IMR-90 (cell line): Measurements from ENCODE around the gene HYAL1. TPM values are rescaled to one million over a fixed set of nuclear protein-coding genes. Genes with fewer than 3 reads are reported as not detected.

Experiments
- ATAC-seq: fragments of 200-7000 bp; cut with Tn5 transposase; 2 replicates; pipeline ENCODE4 v1.9.1; 2020; ENCODE audit warnings: low read depth, mild to moderate bottlenecking, moderate library complexity
- BruUV-seq: library from RNA; stranded (reverse); fragments of 400-500 nt; replicated peaks from 2 replicates; lab custom pipeline; 2021; lab: Mats Ljungman, UMichigan
- CTCF ChIA-PET: fragments of 300-600 bp; formaldehyde crosslinking; extraction: SDS; loops from one replicate; lab custom pipeline; 2021; ENCODE audit warnings: antibody characterized with exemption; lab: Yijun Ruan, JAX
- POLR2A ChIA-PET: fragments of 300-600 bp; sonication (Branson Sonifier 250); formaldehyde crosslinking; loops from one replicate; lab custom pipeline; 2022; ENCODE audit warnings: antibody characterized with exemption; ENCODE audit not compliant: unreplicated experiment; lab: Charles Lee
- DNase-seq: peaks from one replicate; pipeline ENCODE4 v3.0.0; 2013
- H2AFZ ChIP-seq: replicated peaks from 2 replicates; pipeline ENCODE3; 2013; ENCODE audit warnings: low read length, mild to moderate bottlenecking; ENCODE audit not compliant: poor library complexity
- H2AK5ac ChIP-seq: 2 replicates; pipeline ENCODE4 v1.6.1; 2013; ENCODE audit warnings: low read depth, low read length, inconsistent platforms
- H2AK9ac ChIP-seq: replicated peaks from 2 replicates; pipeline ENCODE3; 2013; ENCODE audit warnings: mild to moderate bottlenecking, low read depth, low read length, moderate library complexity; ENCODE audit not compliant: poor library complexity
- H2BK120ac ChIP-seq: 2 replicates; pipeline ENCODE4 v1.6.1; 2013; ENCODE audit warnings: low read depth, low read length, inconsistent platforms
- H2BK15ac ChIP-seq: 3 replicates; pipeline ENCODE4 v1.6.1; 2013; ENCODE audit warnings: low read depth, low read length, inconsistent platforms
- H2BK20ac ChIP-seq: 2 replicates; pipeline ENCODE4 v1.6.1; 2013; ENCODE audit warnings: low read depth, mild to moderate bottlenecking, inconsistent platforms, low read length, moderate library complexity
- H2BK5ac ChIP-seq: 2 replicates; pipeline ENCODE4 v1.6.1; 2013; ENCODE audit warnings: mild to moderate bottlenecking, low read depth, low read length, inconsistent platforms; ENCODE audit not compliant: poor library complexity, severe bottlenecking
- H3K14ac ChIP-seq: replicated peaks from 2 replicates; pipeline ENCODE4 v1.6.1; 2013; ENCODE audit warnings: low read depth, low read length, inconsistent platforms
- H3K18ac ChIP-seq: 2 replicates; pipeline ENCODE4 v1.6.1; 2013; ENCODE audit warnings: low read depth, low read length, control low read depth
- H3K23ac ChIP-seq: 2 replicates; pipeline ENCODE4 v1.6.1; 2013; ENCODE audit warnings: low read depth, low read length, inconsistent platforms
- H3K27ac ChIP-seq: 2 replicates; pipeline ENCODE4 v1.5.1; 2013; ENCODE audit warnings: mild to moderate bottlenecking, control low read depth, low read length; ENCODE audit not compliant: insufficient read depth
- H3K27me3 ChIP-seq: 2 replicates; pipeline ENCODE4 v1.6.1; 2013; ENCODE audit warnings: low read length; ENCODE audit not compliant: control insufficient read depth, insufficient read depth
- H3K36me3 ChIP-seq: 2 replicates; pipeline ENCODE4 v1.6.1; 2013; ENCODE audit warnings: low read length, mixed read lengths; ENCODE audit not compliant: control insufficient read depth, insufficient read depth
- H3K4ac ChIP-seq: 2 replicates; pipeline ENCODE4 v1.6.1; 2013; ENCODE audit warnings: low read depth, low read length, inconsistent platforms
- H3K4me1 ChIP-seq: 2 replicates; pipeline ENCODE4 v1.6.1; 2013; ENCODE audit warnings: low read length, mixed read lengths; ENCODE audit not compliant: control insufficient read depth, insufficient read depth
- H3K4me2 ChIP-seq: 2 replicates; pipeline ENCODE4 v1.6.1; 2013; ENCODE audit warnings: low read depth, mild to moderate bottlenecking, control low read depth, low read length, moderate library complexity
- H3K4me3 ChIP-seq: 2 replicates; pipeline ENCODE4 v1.5.1; 2013; ENCODE audit warnings: low read depth, mild to moderate bottlenecking, control low read depth, low read length, moderate library complexity; ENCODE audit not compliant: insufficient read depth
- H3K56ac ChIP-seq: 2 replicates; pipeline ENCODE4 v1.6.1; 2013; ENCODE audit warnings: low read length, inconsistent platforms; ENCODE audit not compliant: insufficient read depth; ENCODE audit errors: extremely low read depth
- H3K79me1 ChIP-seq, 2 experiments: 2 replicates each; pipeline ENCODE4 v1.6.1; 2013; ENCODE audit warnings: low read length in 2 of 2, inconsistent platforms in 1 of 2, low read depth in 1 of 2
- H3K9ac ChIP-seq: 2 replicates; pipeline ENCODE4 v1.6.1; 2013; ENCODE audit warnings: low read depth, low read length, control low read depth
- H3K9me1 ChIP-seq: 2 replicates; pipeline ENCODE4 v1.6.1; 2013; ENCODE audit warnings: low read length, inconsistent platforms; ENCODE audit not compliant: insufficient read depth
- H3K9me3 ChIP-seq: 2 replicates; pipeline ENCODE4 v1.6.1; 2013; ENCODE audit warnings: low read length; ENCODE audit not compliant: control insufficient read depth, insufficient read depth
- H4K20me1 ChIP-seq: 2 replicates; pipeline ENCODE4 v1.6.1; 2013; ENCODE audit warnings: low read length, inconsistent platforms; ENCODE audit not compliant: insufficient read depth
- H4K5ac ChIP-seq: 2 replicates; pipeline ENCODE4 v1.6.1; 2013; ENCODE audit warnings: mild to moderate bottlenecking, low read depth, low read length, control low read depth
- H4K8ac ChIP-seq, 2 experiments: 2 replicates each; pipeline ENCODE4 v1.6.1; 2013; ENCODE audit warnings: low read depth in 2 of 2, low read length in 2 of 2, control low read depth in 1 of 2, inconsistent platforms in 1 of 2
- H4K91ac ChIP-seq: 2 replicates; pipeline ENCODE4 v1.6.1; 2013; ENCODE audit warnings: low read depth, low read length, inconsistent platforms; ENCODE audit not compliant: insufficient read depth
- BHLHE40 ChIP-seq: fragments of 150-350 bp; IDR thresholded peaks from 2 replicates; pipeline ENCODE4 v1.6.1; 2016; ENCODE audit warnings: mild to moderate bottlenecking, low read depth, low read length
- CEBPB ChIP-seq: IDR thresholded peaks from 2 replicates; pipeline ENCODE4 v1.6.1; 2012; ENCODE audit warnings: low read depth, low read length, improper control_type of control experiment
- CHD1 ChIP-seq: IDR thresholded peaks from 2 replicates; pipeline ENCODE4 v1.6.1; 2012; ENCODE audit warnings: low read depth, low read length, improper control_type of control experiment
- CTCF ChIP-seq: conservative IDR thresholded peaks from 2 replicates; pipeline ENCODE4 v1.5.1; 2012; ENCODE audit warnings: mild to moderate bottlenecking, low read depth, low read length, improper control_type of control experiment
- ELK1 ChIP-seq: fragments of 150-350 bp; IDR thresholded peaks from 2 replicates; pipeline ENCODE4 v1.6.1; 2016; ENCODE audit warnings: low read depth, mild to moderate bottlenecking, low read length, moderate library complexity, borderline replicate concordance
- FOS ChIP-seq: fragments of 150-350 bp; IDR thresholded peaks from 2 replicates; pipeline ENCODE4 v1.6.1; 2016; ENCODE audit warnings: low read depth, low read length
- MAFK ChIP-seq: IDR thresholded peaks from 2 replicates; pipeline ENCODE4 v1.6.1; 2012; ENCODE audit warnings: low read depth, low read length, improper control_type of control experiment
- MAZ ChIP-seq: IDR thresholded peaks from 2 replicates; pipeline ENCODE4 v1.6.1; 2012; ENCODE audit warnings: low read depth, mild to moderate bottlenecking, low read length, improper control_type of control experiment, moderate library complexity, borderline replicate concordance
- MXI1 ChIP-seq: IDR thresholded peaks from 2 replicates; pipeline ENCODE4 v1.6.1; 2012; ENCODE audit warnings: low read depth, mild to moderate bottlenecking, low read length, moderate library complexity, borderline replicate concordance
- NFE2L2 ChIP-seq: fragments of 150-350 bp; IDR thresholded peaks from 2 replicates; pipeline ENCODE4 v1.6.1; 2016; ENCODE audit warnings: low read depth, mild to moderate bottlenecking, low read length
- POLR2A ChIP-seq: IDR thresholded peaks from 2 replicates; pipeline ENCODE4 v1.6.1; 2012; ENCODE audit warnings: mild to moderate bottlenecking, low read depth, low read length
- RAD21 ChIP-seq: IDR thresholded peaks from 2 replicates; pipeline ENCODE4 v1.6.1; 2012; ENCODE audit warnings: low read length, improper control_type of control experiment
- RCOR1 ChIP-seq: IDR thresholded peaks from 2 replicates; pipeline ENCODE4 v1.6.1; 2012; ENCODE audit warnings: mild to moderate bottlenecking, low read length, improper control_type of control experiment; ENCODE audit not compliant: insufficient replicate concordance
- RFX5 ChIP-seq: IDR thresholded peaks from 2 replicates; pipeline ENCODE4 v1.8.0; 2012; ENCODE audit warnings: low read depth, mild to moderate bottlenecking, low read length, moderate library complexity
- SMC3 ChIP-seq: fragments of 150-350 bp; IDR thresholded peaks from 2 replicates; pipeline ENCODE4 v1.6.1; 2016; ENCODE audit warnings: low read depth, mild to moderate bottlenecking, antibody characterized with exemption, low read length, moderate library complexity
- USF2 ChIP-seq: fragments of 150-350 bp; IDR thresholded peaks from 2 replicates; pipeline ENCODE4 v1.6.1; 2017; ENCODE audit warnings: mild to moderate bottlenecking, antibody characterized with exemption, low read length, low read depth
- WGBS, 2 experiments: methylation state at CpG; one replicate each; pipeline versions ENCODE4 v1.1.5 to v1.1.7; 2013; ENCODE audit warnings: missing lambda C conversion rate in 2 of 2; ENCODE audit not compliant: insufficient read length in 1 of 2; ENCODE audit errors: extremely low coverage in 2 of 2; 5-methylcytosine and 5-hydroxymethylcytosine counted together
- dilution Hi-C: fragments of 300-500 bp; cut with HindIII; formaldehyde crosslinking; loops from one replicate; pipeline ENCODE4 v1.14.3; 2018; ENCODE audit warnings: low sequenced_read_pairs; ENCODE audit not compliant: unreplicated experiment
- in situ Hi-C: fragments of 300-500 bp; cut with MboI; formaldehyde crosslinking; loops from 3 replicates; pipeline ENCODE4 v1.14.3; 2019; ENCODE audit warnings: low sequenced_read_pairs, inconsistent platforms, mixed read lengths
- intact Hi-C: fragments of 100-400 bp; cut with micrococcal nuclease; formaldehyde crosslinking; loops from 2 replicates; pipeline ENCODE4 v1.10.0; 2022
- polyA plus RNA-seq, 3 experiments: library from polyadenylated mRNA; depleted of rRNA; stranded (reverse); fragments of >200 nt; gene quantifications; 2 replicates each; pipeline ENCODE4 v1.2.3, GENCODE V29; 2012; ENCODE audit warnings: low replicate concordance in 1 of 3
- total RNA-seq: library from RNA; depleted of rRNA; stranded (reverse); fragments of >200 nt; gene quantifications from 2 replicates; pipeline ENCODE4 v1.2.3, GENCODE V29; 2012

Gene HYAL1
- total and polyA plus RNA-seq, 2 of the 4 experiments (the other 2 are of a cell fraction) = 0.32 to 0.36 TPM

- peak overlapping the region; percentile 53 for H3K4me3 ChIP-seq
- peak overlapping the region; percentile 90 for H2AFZ ChIP-seq
- peak overlapping the region; percentile 52; the same call in 1 of the 2 replicates for H3K23ac ChIP-seq
- no peaks in the 10 kb centered on the region for H3K9me3 ChIP-seq
- peak overlapping the region; percentile 47 for H4K5ac ChIP-seq
- H3K4me2 ChIP-seq = peak overlapping the region; percentile 63
- peak overlapping the region; percentile 97; the same call in 2 of the 3 replicates for H2BK15ac ChIP-seq
- H2AK9ac ChIP-seq = peak overlapping the region; percentile 97
- H4K91ac ChIP-seq = peak overlapping the region; percentile 99
- peak overlapping the region; percentile 100 for H3K4ac ChIP-seq
- H3K4me1 ChIP-seq = peaks cover 65% of the 10 kb centered on the region
- H3K9ac ChIP-seq = peak overlapping the region; percentile 61
- dilution Hi-C loops = no loop called here
- H2BK120ac ChIP-seq = peak overlapping the region; percentile 97
- H4K8ac ChIP-seq = peak overlapping the region; percentile 94 to 99
- peaks cover 48% of the 10 kb centered on the region for H3K9me1 ChIP-seq
- H3K27me3 ChIP-seq = no peaks in the 10 kb centered on the region
- no TSS peak for BruUV-seq
- ChIA-PET POLR2A (no interaction called here), CTCF (interaction anchor here (0.5 to 1.6 kb wide), 2 partner anchors 29 to 39 kb away, joined by 3 to 5 read pairs; no protein-coding TSS in a partner anchor)
- H3K79me1 ChIP-seq = peaks cover 3 to 59% of the 10 kb centered on the region in 2 experiments; a peak in 3 of 4 replicates
- whole genome bisulfite sequencing, 2 experiments = no CpG with 5 or more reads among the region's 7 CpGs
- TF ChIP-seq RFX5 = no peak
- TF ChIP-seq MAZ = no peak
- TF ChIP-seq RAD21 = no peak
- TF ChIP-seq BHLHE40 = no peak
- no peak for TF ChIP-seq SMC3
- TF ChIP-seq USF2 = no peak
- no peak for TF ChIP-seq RCOR1
- TF ChIP-seq CHD1 = no peak
- no peak for TF ChIP-seq MAFK
- TF ChIP-seq FOS = no peak
- TF ChIP-seq ELK1 = no peak
- no peak for TF ChIP-seq NFE2L2
- no peak for TF ChIP-seq POLR2A
- no peak for TF ChIP-seq CTCF
- TF ChIP-seq CEBPB = no peak
- TF ChIP-seq MXI1 = no peak
- peak overlapping the region; percentile 93 for H3K14ac ChIP-seq
- peak overlapping the region; percentile 15 for H3K18ac ChIP-seq
- H4K20me1 ChIP-seq = no peaks in the 10 kb centered on the region
- peak overlapping the region; percentile 33 for H2BK5ac ChIP-seq
- H2BK20ac ChIP-seq = peak overlapping the region; percentile 96; the same call in 1 of the 2 replicates
- ATAC-seq = no peak
- DNase-seq = no peak
- in situ Hi-C loops = no loop called here
- peaks cover 2% of the 10 kb centered on the region; the same call in 1 of the 2 replicates for H3K36me3 ChIP-seq
- peak overlapping the region; percentile 47; the same call in 1 of the 2 replicates for H3K56ac ChIP-seq
- peak overlapping the region; percentile 60 for H3K27ac ChIP-seq
- intact Hi-C loops = no loop called here
- peak overlapping the region; percentile 100 for H2AK5ac ChIP-seq
These were observed 36.5 kb downstream of the HYAL1 start for GRCh38 chr3:50266836-50267235.
